ENCODE results near the gene MUC5B. TPM values are rescaled to one million over a fixed set of nuclear protein-coding genes. Genes with fewer than 3 reads are reported as not detected.

The MUC5B gene
- total RNA-seq, 1 donor from 2014 or later: not detected

DNA sequence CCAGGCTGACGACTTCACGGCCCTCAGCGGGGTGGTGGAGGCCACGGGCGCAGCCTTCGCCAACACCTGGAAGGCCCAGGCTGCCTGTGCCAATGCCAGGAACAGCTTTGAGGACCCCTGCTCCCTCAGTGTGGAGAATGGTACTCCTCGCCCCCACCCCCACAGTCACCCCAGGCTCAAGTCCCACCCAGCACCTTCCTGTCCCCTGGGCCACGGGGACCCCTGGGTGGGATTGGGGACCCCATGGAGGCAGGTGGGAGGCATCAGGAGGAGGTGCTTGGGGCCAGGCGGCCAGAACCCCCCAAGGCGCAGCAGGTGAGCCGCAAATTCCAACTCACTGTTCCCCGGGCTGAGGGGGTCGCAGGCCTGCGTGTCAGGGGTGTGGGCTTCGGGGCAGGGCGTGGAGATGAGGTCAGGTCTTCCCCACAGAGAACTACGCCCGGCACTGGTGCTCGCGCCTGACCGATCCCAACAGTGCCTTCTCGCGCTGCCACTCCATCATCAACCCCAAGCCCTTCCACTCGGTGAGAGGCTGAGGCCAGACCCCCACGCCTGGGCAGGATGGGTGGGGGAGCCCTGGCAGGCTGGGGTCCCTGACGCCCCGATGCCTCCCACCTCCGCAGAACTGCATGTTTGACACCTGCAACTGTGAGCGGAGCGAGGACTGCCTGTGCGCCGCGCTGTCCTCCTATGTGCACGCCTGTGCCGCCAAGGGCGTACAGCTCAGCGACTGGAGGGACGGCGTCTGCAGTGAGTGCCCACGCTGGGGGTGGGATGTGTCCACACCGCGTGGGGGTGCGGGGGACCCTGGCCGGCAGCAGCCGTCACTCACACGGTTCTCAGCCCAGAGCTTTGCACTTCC is 9.4 kb downstream of the MUC5B start:
- peak; percentile 15 for DNase-seq
- Mint-ChIP-seq H3K27ac (ENCODE audit: unreplicated experiment) (no peak overlapping the region), H3K27me3 (ENCODE audit: unreplicated experiment) (peaks cover 2% of the 10 kb centered on the region), H3K4me3 (ENCODE audit: unreplicated experiment) (no peak overlapping the region), H3K36me3 (ENCODE audit: unreplicated experiment) (no peaks in the 10 kb centered on the region), H3K4me1 (ENCODE audit: low read depth, unreplicated experiment) (no peaks in the 10 kb centered on the region), H3K9me3 (ENCODE audit: unreplicated experiment) (no peaks in the 10 kb centered on the region)
- TF ChIP-seq, protein P1, sequence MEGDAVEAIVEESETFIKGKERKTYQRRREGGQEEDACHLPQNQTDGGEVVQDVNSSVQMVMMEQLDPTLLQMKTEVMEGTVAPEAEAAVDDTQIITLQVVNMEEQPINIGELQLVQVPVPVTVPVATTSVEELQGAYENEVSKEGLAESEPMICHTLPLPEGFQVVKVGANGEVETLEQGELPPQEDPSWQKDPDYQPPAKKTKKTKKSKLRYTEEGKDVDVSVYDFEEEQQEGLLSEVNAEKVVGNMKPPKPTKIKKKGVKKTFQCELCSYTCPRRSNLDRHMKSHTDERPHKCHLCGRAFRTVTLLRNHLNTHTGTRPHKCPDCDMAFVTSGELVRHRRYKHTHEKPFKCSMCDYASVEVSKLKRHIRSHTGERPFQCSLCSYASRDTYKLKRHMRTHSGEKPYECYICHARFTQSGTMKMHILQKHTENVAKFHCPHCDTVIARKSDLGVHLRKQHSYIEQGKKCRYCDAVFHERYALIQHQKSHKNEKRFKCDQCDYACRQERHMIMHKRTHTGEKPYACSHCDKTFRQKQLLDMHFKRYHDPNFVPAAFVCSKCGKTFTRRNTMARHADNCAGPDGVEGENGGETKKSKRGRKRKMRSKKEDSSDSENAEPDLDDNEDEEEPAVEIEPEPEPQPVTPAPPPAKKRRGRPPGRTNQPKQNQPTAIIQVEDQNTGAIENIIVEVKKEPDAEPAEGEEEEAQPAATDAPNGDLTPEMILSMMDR (IDR thresholded peaks at IDR 0.05; ENCODE audit: partially characterized antibody, unreplicated experiment): no peak

- Mint-ChIP-seq H3K9me3 (ENCODE audit: unreplicated experiment) (no peaks in the 10 kb centered on the region), H3K4me3 (ENCODE audit: unreplicated experiment) (no peak overlapping the region), H3K36me3 (ENCODE audit: unreplicated experiment) (no peaks in the 10 kb centered on the region), H3K4me1 (ENCODE audit: low read depth, unreplicated experiment) (no peaks in the 10 kb centered on the region), H3K27ac (ENCODE audit: unreplicated experiment) (no peak overlapping the region), H3K27me3 (ENCODE audit: unreplicated experiment) (peaks cover 2% of the 10 kb centered on the region)
- peak; percentile 16 for DNase-seq
- TF ChIP-seq, protein P1 (IDR thresholded peaks at IDR 0.05; ENCODE audit: partially characterized antibody, unreplicated experiment): no peak
Observed at GRCh38 chr11:1232883-1233321, 10.0 kb downstream of the MUC5B start.

DNA sequence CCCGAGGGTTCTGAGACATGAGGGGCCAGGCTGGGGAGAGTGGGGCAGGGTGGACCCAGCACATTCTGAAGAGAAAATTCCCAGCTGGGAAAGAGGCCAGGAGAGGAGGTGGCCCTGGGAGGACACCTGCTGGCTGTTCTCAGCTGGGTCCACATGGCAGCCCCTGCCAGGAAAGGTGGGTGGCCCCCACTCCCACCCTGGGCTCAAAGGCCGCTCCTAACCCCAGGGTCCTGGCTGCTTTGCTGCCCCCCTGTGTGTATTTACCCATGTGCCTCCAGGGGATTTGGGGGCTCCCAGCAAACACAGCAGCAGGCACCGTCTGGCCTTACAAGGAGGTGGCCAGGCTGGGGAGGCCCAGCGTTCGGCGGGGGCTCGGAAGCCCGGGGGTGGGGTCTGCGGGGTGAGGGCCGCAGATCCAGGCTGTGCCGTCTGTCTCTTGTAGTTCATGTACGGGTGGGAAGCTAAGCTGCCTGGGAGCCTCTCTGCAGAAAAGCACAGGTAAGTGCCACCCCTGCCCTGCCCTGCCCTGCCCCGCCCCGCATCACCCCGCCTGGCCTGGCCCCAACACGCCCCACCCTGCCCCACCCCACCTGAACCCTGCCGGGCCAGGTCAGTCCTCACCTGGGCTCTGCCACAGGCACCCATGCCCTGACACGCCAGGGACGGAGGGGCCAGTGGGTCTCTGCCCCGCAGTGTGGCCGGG is 10.6 kb downstream of the MUC5B start:
- TF ChIP-seq, protein P1 (IDR thresholded peaks at IDR 0.05; ENCODE audit: partially characterized antibody, unreplicated experiment): no peak
- Mint-ChIP-seq H3K9me3 (ENCODE audit: unreplicated experiment) (no peaks in the 10 kb centered on the region), H3K4me3 (ENCODE audit: unreplicated experiment) (no peak overlapping the region), H3K36me3 (ENCODE audit: unreplicated experiment) (no peaks in the 10 kb centered on the region), H3K4me1 (ENCODE audit: low read depth, unreplicated experiment) (no peaks in the 10 kb centered on the region), H3K27me3 (ENCODE audit: unreplicated experiment) (peaks cover 2% of the 10 kb centered on the region), H3K27ac (ENCODE audit: unreplicated experiment) (no peak overlapping the region)
- DNase-seq: peak; percentile 24

GRCh38 chr11:1234054-1234720 is 11.3 kb downstream of the MUC5B start:
- no peaks in the 10 kb centered on the region for H3K4me1 Mint-ChIP-seq (ENCODE audit: low read depth, unreplicated experiment)
- H3K27ac Mint-ChIP-seq (ENCODE audit: unreplicated experiment): no peak overlapping the region
- no peaks in the 10 kb centered on the region for H3K9me3 Mint-ChIP-seq (ENCODE audit: unreplicated experiment)
- TF ChIP-seq, protein P1 (IDR thresholded peaks at IDR 0.05; ENCODE audit: partially characterized antibody, unreplicated experiment): no peak
- no peaks in the 10 kb centered on the region for H3K36me3 Mint-ChIP-seq (ENCODE audit: unreplicated experiment)
- DNase-seq: peak; percentile 16
- peaks cover 2% of the 10 kb centered on the region for H3K27me3 Mint-ChIP-seq (ENCODE audit: unreplicated experiment)
- H3K4me3 Mint-ChIP-seq (ENCODE audit: unreplicated experiment): no peak overlapping the region
